ACHN (cell line): ENCODE measurements around the gene ADORA1.

Experiments used
- DNase-seq: peaks from one replicate; pipeline ENCODE4 v3.0.0-alpha.2; 2015
- in situ Hi-C: cut with HindIII; loops from 2 replicates; pipeline ENCODE4 v1.10.0; 2017; ENCODE audit warnings: low sequenced_read_pairs, low pct_ligation_motif_present, low pct_unique_long_range_greater_than_20kb

Gene ADORA1

DNA sequence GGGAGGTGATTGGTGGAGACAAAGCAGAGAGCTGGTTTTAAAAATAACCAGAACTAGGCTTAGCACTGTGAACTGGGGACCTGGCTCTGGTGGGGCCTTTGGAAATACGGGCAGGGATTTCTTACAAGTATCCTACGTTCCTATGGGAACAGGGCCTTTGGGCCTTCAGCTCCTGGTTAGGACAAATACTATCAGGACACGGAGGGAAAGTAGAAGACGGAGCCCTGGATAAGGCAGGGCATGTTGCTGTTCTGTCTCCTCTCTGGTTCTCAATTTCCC, 36.4 kb upstream of the ADORA1 start:
- no peak for DNase-seq
- in situ Hi-C loops: no loop called here

DNA sequence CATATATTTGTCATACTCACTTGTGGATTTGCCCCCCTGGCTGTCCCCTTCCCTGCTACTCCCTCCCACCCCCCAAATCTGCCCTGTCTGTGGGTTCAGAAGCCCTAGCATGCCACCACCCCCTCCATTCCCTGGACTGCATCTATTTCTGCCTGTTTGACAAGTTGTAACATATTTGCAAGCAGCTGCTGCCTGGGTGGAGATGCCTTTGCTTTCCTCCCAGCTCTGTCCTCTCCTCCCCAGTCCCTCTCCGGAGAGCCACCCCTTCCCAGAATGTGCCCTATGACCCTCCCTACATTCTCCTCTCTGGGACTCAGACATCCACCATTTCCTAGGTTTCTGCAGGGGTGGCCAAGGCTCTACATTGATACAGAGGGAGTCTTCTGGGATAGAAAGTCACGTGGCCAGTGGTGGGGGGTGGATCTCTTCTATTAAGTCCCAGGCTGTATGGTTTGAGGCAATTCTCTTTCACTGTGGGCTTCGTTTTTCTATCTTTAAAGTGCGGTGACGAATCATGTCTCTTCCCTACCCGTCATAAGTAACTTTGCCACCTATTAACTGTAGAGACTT, 35.7 kb upstream of the ADORA1 start:
- no peak for DNase-seq

GRCh38 chr1:203093754-203094410, 33.6 kb upstream of the ADORA1 start:
- in situ Hi-C loops: no loop called here
- no peak for DNase-seq

More for the DNA sequence above, 35.7 kb upstream of the ADORA1 start:
- in situ Hi-C loops: no loop called here

- no peak for DNase-seq
- in situ Hi-C loops: no loop called here
Measured at GRCh38 chr1:203095061-203095690, 32.4 kb upstream of the ADORA1 start.

GRCh38 chr1:203096566-203096965, 31.0 kb upstream of the ADORA1 start:
- no peak for DNase-seq
- in situ Hi-C loops: no loop called here

- in situ Hi-C loops: no loop called here
- no peak for DNase-seq
Measured at GRCh38 chr1:203097001-203097400, 30.5 kb upstream of the ADORA1 start.

GRCh38 chr1:203098445-203098844, 29.1 kb upstream of the ADORA1 start:
- in situ Hi-C loops: no loop called here

GRCh38 chr1:203098914-203099520, 28.5 kb upstream of the ADORA1 start:
- in situ Hi-C loops: no loop called here

More at GRCh38 chr1:203098445-203098844, 29.1 kb upstream of the ADORA1 start:
- no peak for DNase-seq

GRCh38 chr1:203099805-203100515, 27.6 kb upstream of the ADORA1 start:
- DNase-seq: no peak
- in situ Hi-C loops: no loop called here

More at GRCh38 chr1:203098914-203099520, 28.5 kb upstream of the ADORA1 start:
- DNase-seq: no peak

DNA sequence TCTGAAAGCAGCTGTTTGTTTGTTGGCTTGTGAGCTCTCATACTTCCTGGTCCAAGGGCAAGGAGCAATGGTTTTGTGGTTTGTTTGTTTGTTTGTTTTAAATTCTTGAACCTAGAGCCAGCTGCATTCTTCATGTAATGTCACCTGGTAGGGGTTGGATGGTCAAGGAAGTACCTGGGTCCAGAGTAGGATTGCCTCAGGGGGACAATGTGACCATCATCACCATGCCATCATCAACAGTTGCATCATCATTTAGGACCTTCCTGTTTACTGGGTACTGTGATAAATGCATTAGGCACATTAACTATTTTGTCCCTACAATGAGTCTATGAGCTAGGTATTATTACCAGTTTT, 27.0 kb upstream of the ADORA1 start:
- DNase-seq: no peak
- in situ Hi-C loops: no loop called here

DNA sequence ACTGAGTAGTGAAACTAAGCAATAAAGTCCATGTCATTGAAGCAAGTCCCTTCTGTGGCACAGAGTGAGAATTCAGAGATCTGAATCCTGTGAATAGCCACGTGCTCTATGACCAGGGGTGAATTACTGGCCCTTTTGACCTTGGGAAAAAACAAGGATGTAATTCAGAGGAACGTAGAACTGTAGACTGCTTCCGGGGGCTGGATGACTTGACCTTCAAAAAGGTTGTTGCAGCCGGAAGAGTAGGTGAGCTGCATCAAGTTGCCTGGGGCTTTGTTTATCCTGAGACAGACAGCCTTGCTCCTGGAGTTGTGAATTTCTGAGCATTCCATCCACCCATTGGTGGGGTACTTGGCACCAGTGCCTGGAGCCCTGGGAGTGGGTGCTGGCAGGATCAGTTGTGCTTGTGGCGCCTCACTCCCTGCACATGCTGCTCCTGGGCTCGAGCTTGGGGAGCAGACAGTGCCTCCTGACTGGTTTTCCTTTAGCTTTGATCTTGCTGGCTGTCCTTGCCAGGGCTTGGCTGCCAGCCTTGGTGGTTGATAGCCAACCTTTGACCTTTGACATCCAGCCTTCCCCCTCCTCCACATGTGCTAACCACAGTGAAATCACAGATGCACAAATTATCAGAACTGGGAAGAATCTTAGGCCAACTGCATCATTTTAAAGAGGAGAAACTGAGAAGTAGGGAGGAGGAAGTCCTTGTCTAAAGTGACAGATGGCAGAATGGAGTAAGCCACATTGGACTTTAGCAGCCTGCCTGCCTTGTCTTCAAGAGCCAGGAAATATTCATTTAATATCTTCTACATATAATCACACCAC, 25.5 kb upstream of the ADORA1 start:
- no peak for DNase-seq
- in situ Hi-C loops: no loop called here

DNA sequence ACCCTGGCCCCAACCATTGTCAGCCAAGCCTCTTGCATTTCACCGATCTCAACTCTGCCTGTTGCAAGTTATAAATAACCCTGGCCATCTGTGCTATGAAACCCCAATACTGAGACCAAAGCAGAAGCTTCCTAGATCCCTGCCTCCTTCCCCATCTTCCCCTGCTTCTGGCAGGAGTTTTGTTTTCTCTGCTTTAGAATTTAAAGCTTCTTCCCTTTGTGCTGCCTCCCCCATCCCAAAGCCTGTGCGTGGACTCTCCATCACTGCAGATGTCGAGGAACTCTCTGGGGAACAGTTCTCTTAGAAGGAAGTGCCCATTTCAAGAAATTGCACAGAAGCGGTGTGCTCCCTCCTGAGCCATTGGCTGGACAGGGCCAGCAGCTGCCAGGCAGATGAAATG, 24.3 kb upstream of the ADORA1 start:
- DNase-seq: no peak
- in situ Hi-C loops: no loop called here

GRCh38 chr1:203103829-203104495, 23.6 kb upstream of the ADORA1 start:
- no peak for DNase-seq
- in situ Hi-C loops: no loop called here

DNA sequence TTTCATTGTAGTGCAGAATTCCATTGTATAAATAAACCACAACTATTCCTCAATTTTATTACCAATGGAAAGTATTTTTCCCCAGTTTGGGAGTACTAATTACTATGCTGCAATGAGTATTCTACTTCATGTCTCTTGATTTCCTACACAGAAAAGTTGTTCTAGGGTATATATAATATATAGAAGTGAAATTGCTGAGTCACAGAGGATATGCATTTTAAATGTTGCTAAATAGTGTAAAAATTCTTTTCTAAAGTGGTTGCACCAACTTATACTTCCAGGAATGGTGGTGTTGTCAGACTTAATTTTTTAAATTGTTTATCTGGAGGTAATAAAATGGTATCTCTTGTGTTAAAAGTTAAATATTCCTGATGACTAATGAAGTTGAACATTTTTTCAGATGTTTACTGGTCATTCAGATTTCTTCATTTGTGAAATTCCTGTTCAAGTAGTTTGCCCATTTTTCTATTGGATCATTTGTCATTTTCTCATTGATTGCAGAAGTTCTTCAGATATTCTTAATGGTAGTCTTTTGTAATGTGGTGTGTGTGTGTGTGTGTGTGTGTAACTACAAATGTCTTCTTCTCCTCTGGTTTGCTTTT, 22.6 kb upstream of the ADORA1 start:
- in situ Hi-C loops: no loop called here
- no peak for DNase-seq

- in situ Hi-C loops: no loop called here
- no peak for DNase-seq
Measured at GRCh38 chr1:203112475-203112874, 15.1 kb upstream of the ADORA1 start.

DNA sequence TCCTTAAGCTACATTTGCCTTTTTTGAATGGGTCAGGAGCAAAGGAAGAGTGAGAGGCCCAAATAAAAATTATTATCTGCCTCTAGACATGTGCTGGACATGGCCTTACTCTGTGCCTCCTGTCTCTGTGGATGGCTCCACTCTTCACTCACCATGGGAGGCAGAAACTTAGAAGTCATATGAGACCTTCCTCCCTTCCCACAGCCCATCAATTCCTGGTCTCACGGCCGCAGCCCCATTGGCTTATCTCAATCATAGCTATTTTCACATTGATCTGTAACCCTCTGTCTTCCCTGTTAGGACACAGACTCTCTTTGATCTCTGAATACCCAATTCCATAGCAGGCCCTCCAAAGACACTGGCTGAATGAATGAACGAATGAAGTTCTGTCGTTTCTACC, 14.2 kb upstream of the ADORA1 start:
- in situ Hi-C loops: no loop called here
- no peak for DNase-seq

GRCh38 chr1:203114202-203114601, 13.3 kb upstream of the ADORA1 start:
- in situ Hi-C loops: no loop called here
- DNase-seq: no peak
